Upper lobe of left lung (tissue), 6 donors: ENCODE data around the gene SERPINE1. TPM values are rescaled to one million over a fixed set of nuclear protein-coding genes. Genes with fewer than 3 reads are reported as not detected.

Experiments used
- ATAC-seq, 2 donors: fragments of 200-7000 bp; cut with Tn5 transposase; one replicate each; pipeline ENCODE4 v1.9.1; 2022; ENCODE audit warnings: mild to moderate bottlenecking in 2 of 2, moderate library complexity in 2 of 2; ENCODE audit not compliant: low FRiP score in 2 of 2
- DNase-seq, 2 donors: peaks; one replicate each; pipeline ENCODE4 v3.0.0-alpha.2; 2019 to 2020
- H3K27ac ChIP-seq, 4 donors: fragments of 200-600 bp; sonication (generic); one replicate each; pipeline ENCODE4 v1.5.1; 2016 to 2019
- H3K27me3 ChIP-seq, 4 donors: fragments of 200-600 bp; sonication (generic); one replicate each; pipeline ENCODE4 v1.5.1; 2017 to 2019
- H3K36me3 ChIP-seq, 4 donors: fragments of 200-600 bp; sonication (generic); one replicate each; pipeline ENCODE4 v1.5.1; 2016 to 2019
- H3K4me1 ChIP-seq, 4 donors: fragments of 200-600 bp; sonication (generic); one replicate each; pipeline ENCODE4 v1.5.1; 2018 to 2019
- H3K4me3 ChIP-seq, 4 donors: fragments of 200-600 bp; sonication (generic); one replicate each; pipeline ENCODE4 v1.5.1; 2017 to 2019; ENCODE audit warnings: mild to moderate bottlenecking in 2 of 4, moderate library complexity in 1 of 4
- H3K9me3 ChIP-seq, 4 donors: fragments of 200-600 bp; sonication (generic); one replicate each; pipeline ENCODE4 v1.5.1; 2018 to 2019
- CTCF ChIP-seq, 6 experiments: fragments of 450-650 bp in 4 of 6; fragments of 200-600 bp in 2 of 6; sonication (generic) in 2 of 6; IDR thresholded peaks; one replicate each; pipeline ENCODE4 v1.5.1; 2016 to 2019; ENCODE audit warnings: antibody characterized with exemption in 6 of 6
- EP300 ChIP-seq, 4 donors: sonication (generic); formaldehyde crosslinking; IDR thresholded peaks; one replicate each; pipeline ENCODE4 v1.5.1; 2017; ENCODE audit warnings: antibody characterized with exemption in 4 of 4, control low read depth in 2 of 4
- POLR2A ChIP-seq, 4 donors: fragments of 450-650 bp; IDR thresholded peaks; one replicate each; pipeline ENCODE4 v1.5.1; 2016 to 2017; ENCODE audit warnings: antibody characterized with exemption in 4 of 4, mild to moderate bottlenecking in 2 of 4
- POLR2AphosphoS5 ChIP-seq, 2 donors: sonication (generic); formaldehyde crosslinking; IDR thresholded peaks; one replicate each; pipeline ENCODE4 v1.5.1; 2017; ENCODE audit warnings: antibody characterized with exemption in 2 of 2
- WGBS, 2 donors: methylation state at CpG; one replicate each; pipeline ENCODE4 v1.1.5; 2017 to 2018; 5-methylcytosine and 5-hydroxymethylcytosine counted together
- total RNA-seq, 6 donors: library from RNA; depleted of rRNA in 4 of 6; stranded (reverse); fragments of >200 nt in 4 of 6; gene quantifications; one replicate each; pipeline versions ENCODE4 v1.1.0 to v1.2.1, GENCODE V29; 2016 to 2021
- donor health status: DM: no; HTN: no; CAD: no; lungs with moderate emphysema.
- donor health status: DM: no; HTN: yes; CAD: no; lungs with severe emphysema.

The SERPINE1 gene
- total RNA-seq, 6 donors from 2014 or later: 8.4 to 125 (median 24.0) TPM

GRCh38 chr7:101096331-101096956 is 30.5 kb upstream of the SERPINE1 start:
- Histone ChIP-seq H3K36me3 (peaks cover 0 to 8% (median 3%) of the 10 kb centered on the region in 4 donors), H3K4me3 (no peak overlapping the region), H3K9me3 (no peaks in the 10 kb centered on the region), H3K4me1 (peaks cover 19 to 23% (median 21%) of the 10 kb centered on the region in 4 donors), H3K27ac (peak overlapping the region in 1 of 4 donors; percentile 2), H3K27me3 (no peaks in the 10 kb centered on the region)
- DNase-seq (no peak), ATAC-seq (no peak)
- TF ChIP-seq POLR2AphosphoS5 (IDR thresholded peaks at IDR 0.05) (no peak), CTCF (IDR thresholded peaks at IDR 0.05) (no peak), EP300 (IDR thresholded peaks at IDR 0.05) (no peak), POLR2A (IDR thresholded peaks at IDR 0.05) (no peak)
- WGBS, 2 donors: 59 to 66% methylated on average over 6 of the region's 6 CpGs

- H3K9me3 ChIP-seq: no peaks in the 10 kb centered on the region
- peaks cover 0 to 7% (median 3%) of the 10 kb centered on the region in 4 donors for H3K36me3 ChIP-seq
- no peak for TF ChIP-seq EP300 (IDR thresholded peaks at IDR 0.05)
- no peak for TF ChIP-seq CTCF (IDR thresholded peaks at IDR 0.05)
- no peak for TF ChIP-seq POLR2AphosphoS5 (IDR thresholded peaks at IDR 0.05)
- TF ChIP-seq POLR2A (IDR thresholded peaks at IDR 0.05): no peak
- H3K4me3 ChIP-seq: no peak overlapping the region
- no peak for DNase-seq
- H3K27me3 ChIP-seq: no peaks in the 10 kb centered on the region
- peaks cover 19 to 23% (median 21%) of the 10 kb centered on the region in 4 donors for H3K4me1 ChIP-seq
- ATAC-seq: no peak
- WGBS, 2 donors: 94% methylated on average over 5 of the region's 5 CpGs
- H3K27ac ChIP-seq: peak overlapping the region in 1 of 4 donors; percentile 2
Observed at GRCh38 chr7:101096957-101097347, 30.0 kb upstream of the SERPINE1 start.

DNA sequence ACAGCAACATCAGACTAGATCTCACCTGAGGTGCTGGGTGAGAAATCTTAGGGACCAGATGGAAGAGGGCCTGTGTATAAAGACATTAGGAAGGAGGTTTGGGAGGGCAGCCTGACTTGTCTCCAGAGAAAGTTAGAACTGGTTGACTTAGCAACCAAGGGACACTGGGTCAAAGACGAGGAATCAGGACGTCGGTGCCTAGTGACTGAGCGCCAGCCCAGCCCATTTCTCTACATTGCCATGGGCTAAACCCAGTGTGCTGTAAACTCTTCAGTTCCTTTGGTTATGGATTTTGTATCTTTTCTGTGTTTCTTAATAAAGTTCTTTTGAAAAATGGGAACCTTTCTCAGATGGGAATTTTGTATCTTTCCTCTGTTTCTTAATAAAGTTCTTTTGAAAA is 29.3 kb upstream of the SERPINE1 start:
- Histone ChIP-seq H3K27ac (peak overlapping the region in 1 of 4 donors; percentile 2), H3K36me3 (peaks cover 0 to under 1% (median under 1%) of the 10 kb centered on the region in 4 donors), H3K27me3 (no peaks in the 10 kb centered on the region), H3K9me3 (no peaks in the 10 kb centered on the region), H3K4me1 (peaks cover 19 to 23% (median 21%) of the 10 kb centered on the region in 4 donors), H3K4me3 (no peak overlapping the region)
- TF ChIP-seq CTCF (IDR thresholded peaks at IDR 0.05): no peak
- no peak for TF ChIP-seq POLR2AphosphoS5 (IDR thresholded peaks at IDR 0.05)
- TF ChIP-seq EP300 (IDR thresholded peaks at IDR 0.05): no peak
- TF ChIP-seq POLR2A (IDR thresholded peaks at IDR 0.05): no peak
- DNase-seq (no peak), ATAC-seq (no peak)
- WGBS, 2 donors: 82 to 85% methylated on average over 4 of the region's 4 CpGs

- Histone ChIP-seq H3K36me3 (no peaks in the 10 kb centered on the region), H3K4me1 (peaks cover 19 to 26% (median 23%) of the 10 kb centered on the region in 4 donors), H3K27ac (peak overlapping the region; percentile 61 to 73 (median 70)), H3K4me3 (no peak overlapping the region), H3K27me3 (no peaks in the 10 kb centered on the region), H3K9me3 (no peaks in the 10 kb centered on the region)
- DNase-seq (peak; percentile 79 to 90), ATAC-seq (peak; percentile 86 to 95)
- 26 to 35% methylated on average over 18 to 26 of the region's 26 CpGs for WGBS, 2 donors
- TF ChIP-seq POLR2AphosphoS5 (IDR thresholded peaks at IDR 0.05) (peak; percentile 83 to 92), EP300 (IDR thresholded peaks at IDR 0.05) (peak in 2 of 4 donors; percentile 64 to 91), CTCF (IDR thresholded peaks at IDR 0.05) (no peak), POLR2A (IDR thresholded peaks at IDR 0.05) (peak in 2 of 4 donors; percentile 16 to 21)
Observed at GRCh38 chr7:101099969-101100781, 26.7 kb upstream of the SERPINE1 start.
